Colonic mucosa (tissue), 4 donors: Measurements from ENCODE around the gene PGAP6. TPM values are rescaled to one million over a fixed set of nuclear protein-coding genes. Genes with fewer than 3 reads are reported as not detected.

Experiments
- DNase-seq: peaks from one replicate; pipeline ENCODE4 v3.0.0-alpha.2; 2020
- H3K27ac ChIP-seq: fragments of 200-600 bp; one replicate; pipeline ENCODE4 v1.8.0; 2021
- H3K27me3 ChIP-seq: fragments of 200-600 bp; one replicate; pipeline ENCODE4 v1.8.0; 2021
- H3K36me3 ChIP-seq: fragments of 200-600 bp; one replicate; pipeline ENCODE4 v1.8.0; 2021
- H3K4me1 ChIP-seq: fragments of 200-600 bp; one replicate; pipeline ENCODE4 v1.8.0; 2021; ENCODE audit warnings: mild to moderate bottlenecking
- H3K4me3 ChIP-seq: fragments of 200-600 bp; one replicate; pipeline ENCODE4 v1.8.0; 2021
- H3K9ac ChIP-seq, 2 donors: one replicate each; pipeline ENCODE4 v1.7.0; 2013; ENCODE audit warnings: control low read depth in 2 of 2, low read depth in 2 of 2, low read length in 2 of 2
- H3K9me3 ChIP-seq: fragments of 200-600 bp; one replicate; pipeline ENCODE4 v1.8.0; 2021
- CTCF ChIP-seq: fragments of 200-600 bp; IDR thresholded peaks from one replicate; pipeline ENCODE4 v1.8.0; 2022; ENCODE audit warnings: antibody characterized with exemption, mild to moderate bottlenecking
- intact Hi-C: fragments of 100-400 bp; cut with DNase I; formaldehyde crosslinking; loops from one replicate; pipeline ENCODE4 v1.14.1; 2022
- total RNA-seq, 2 donors: library from RNA; stranded (reverse); fragmentation: NEBNext Ultra II Directional in 1 of 2; extraction: Animal tissue kit (Norgen Biotek cat#: 25700) in 1 of 2; gene quantifications; one replicate each; pipeline ENCODE4 v1.2.1, GENCODE V29; 2021
- donor health status: healthy.
- donor health status: DM: no; HTN: no; CAD: no.
- donor health status: DM: no; HTN: no; CAD: no.

The PGAP6 gene
- total RNA-seq, 2 donors from 2014 or later = 99.6 to 102 TPM

GRCh38 chr16:397736-398332 is 16.1 kb upstream of the PGAP6 start:
- H3K36me3 ChIP-seq = no peaks in the 10 kb centered on the region
- peak; percentile 70 for DNase-seq
- peak overlapping the region in 1 of 2 donors; percentile 24 for H3K9ac ChIP-seq
- TF ChIP-seq CTCF = peak; percentile 29
- H3K9me3 ChIP-seq = no peaks in the 10 kb centered on the region
- peaks cover 4% of the 10 kb centered on the region for H3K4me1 ChIP-seq
- no peaks in the 10 kb centered on the region for H3K27me3 ChIP-seq
- H3K4me3 ChIP-seq = no peak overlapping the region
- peak overlapping the region; percentile 27 for H3K27ac ChIP-seq
- intact Hi-C loops = no loop called here

GRCh38 chr16:397135-397661 is 15.4 kb upstream of the PGAP6 start, which contains the start of gene NME4:
Gene NME4, plus strand, starts transcription at chr16:397199. Its CDS starts 24 bp downstream, at chr16:397223.
- H3K9ac ChIP-seq = peak within 1 kb of the TSS in 1 of 2 donors; percentile 70
- H3K27me3 ChIP-seq = no peaks in the 10 kb centered on the region
- H3K4me3 ChIP-seq = peak within 1 kb of the TSS; percentile 49
- TF ChIP-seq CTCF = no peak
- H3K4me1 ChIP-seq = peaks cover 4% of the 10 kb centered on the region
- no peaks in the 10 kb centered on the region for H3K9me3 ChIP-seq
- intact Hi-C loops = no loop called here
- no peaks in the 10 kb centered on the region for H3K36me3 ChIP-seq
- H3K27ac ChIP-seq = peak within 1 kb of the TSS; percentile 27
- no peak for DNase-seq

- Histone ChIP-seq H3K36me3 (no peaks in the 10 kb centered on the region), H3K27me3 (no peaks in the 10 kb centered on the region), H3K9ac (no peak overlapping the region), H3K4me1 (peaks cover 4% of the 10 kb centered on the region), H3K9me3 (no peaks in the 10 kb centered on the region), H3K27ac (no peak overlapping the region), H3K4me3 (peak overlapping the region; percentile 49)
- DNase-seq = no peak
- intact Hi-C loops = no loop called here
- no peak for TF ChIP-seq CTCF
These were observed 14.8 kb upstream of the PGAP6 start for GRCh38 chr16:396605-397004.

GRCh38 chr16:396199-396598 is 14.4 kb upstream of the PGAP6 start:
- H3K4me3 ChIP-seq = no peak overlapping the region
- intact Hi-C loops = no loop called here

GRCh38 chr16:392450-393030 is 10.8 kb upstream of the PGAP6 start:
- no peak for TF ChIP-seq CTCF
- H3K9me3 ChIP-seq = no peaks in the 10 kb centered on the region
- no peaks in the 10 kb centered on the region for H3K27me3 ChIP-seq
- H3K36me3 ChIP-seq = no peaks in the 10 kb centered on the region
- H3K4me3 ChIP-seq = no peak overlapping the region
- no peak for DNase-seq
- H3K4me1 ChIP-seq = peaks cover 4% of the 10 kb centered on the region
- H3K27ac ChIP-seq = no peak overlapping the region
- no peak overlapping the region for H3K9ac ChIP-seq
- intact Hi-C loops = no loop called here

More at GRCh38 chr16:396199-396598, 14.4 kb upstream of the PGAP6 start:
- no peaks in the 10 kb centered on the region for H3K36me3 ChIP-seq
- DNase-seq = no peak
- H3K27me3 ChIP-seq = no peaks in the 10 kb centered on the region
- no peak overlapping the region for H3K27ac ChIP-seq
- peaks cover 4% of the 10 kb centered on the region for H3K4me1 ChIP-seq
- no peaks in the 10 kb centered on the region for H3K9me3 ChIP-seq
- H3K9ac ChIP-seq = no peak overlapping the region
- TF ChIP-seq CTCF = no peak
